GM12892 (cell line): ENCODE results near the gene MAP3K9.

Source experiments
- POLR2A ChIP-seq: IDR thresholded peaks from 2 replicates; pipeline ENCODE4 v1.6.1; 2011; ENCODE audit warnings: low read depth, low read length, control low read depth
- POLR2AphosphoS5 ChIP-seq: IDR thresholded peaks from 2 replicates; pipeline ENCODE4 v1.6.1; 2011; ENCODE audit warnings: low read depth, low read length, control low read depth

DNA sequence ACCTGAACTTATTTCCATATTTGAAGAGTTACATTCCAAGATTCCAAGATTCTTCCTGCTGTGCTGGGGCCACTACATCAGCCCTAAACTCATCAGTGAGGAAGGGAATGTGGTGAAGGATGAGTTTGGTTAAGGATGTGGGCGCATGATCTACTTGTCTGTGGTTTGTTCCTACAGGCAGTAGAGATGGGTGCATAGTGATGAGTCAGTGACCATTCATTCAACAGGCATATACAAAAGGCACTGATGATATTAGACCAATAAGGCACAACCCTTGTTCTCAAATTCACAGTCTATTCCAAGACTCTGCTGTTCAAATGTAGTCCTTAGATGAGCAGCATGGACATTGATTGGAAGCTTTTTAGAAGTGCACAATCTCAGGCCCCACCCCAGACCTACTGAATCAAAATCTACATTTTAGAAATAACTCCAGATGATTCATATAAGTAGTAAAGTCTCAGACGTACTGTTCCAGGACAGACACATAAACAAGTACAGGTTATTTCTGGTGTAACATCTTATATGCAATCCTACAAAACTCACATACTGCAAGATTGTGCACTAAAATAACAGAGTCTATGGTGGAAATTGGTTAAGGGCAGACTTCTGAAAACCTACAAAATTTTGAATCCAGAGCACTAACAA, 47.7 kb upstream of the MAP3K9 start:
- TF ChIP-seq POLR2A (no peak), POLR2AphosphoS5 (no peak)
